ENCODE data around the gene CNFN. TPM values are rescaled to one million over a fixed set of nuclear protein-coding genes. Genes with fewer than 3 reads are reported as not detected.

CNFN gene
- total RNA-seq, 1 experiment from 2014 or later, result 4.6 TPM

DNA sequence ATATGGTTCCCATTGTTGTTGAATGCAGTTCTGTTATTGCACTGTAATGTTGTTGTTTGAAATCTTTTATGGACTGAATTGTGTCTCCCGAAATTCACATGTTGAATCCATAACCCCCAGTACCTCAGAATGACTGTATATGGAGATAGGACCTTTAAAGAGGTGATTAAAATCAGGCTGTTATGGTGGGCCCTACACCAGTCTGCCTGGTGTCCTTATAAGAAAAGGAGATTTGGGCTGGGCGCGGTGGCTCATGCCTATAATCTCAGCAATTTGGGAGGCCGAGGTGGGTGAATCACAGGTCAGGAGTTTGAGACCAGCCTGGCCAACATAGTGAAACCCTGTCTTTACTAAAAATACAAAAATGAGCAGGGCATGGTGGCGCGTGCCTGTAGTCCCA, 45.2 kb upstream of the CNFN start:
- CTCF ChIA-PET, result interaction anchor here (0.6 to 1.1 kb wide), 2 partner anchors 11 to 845 kb away, joined by 4 to 5 read pairs; no protein-coding TSS in a partner anchor
- ATAC-seq (no peak), DNase-seq (ENCODE audit: low read depth, low spot score) (no peak)
- Histone ChIP-seq H3K27ac (ENCODE audit: low read length) (no peak overlapping the region), H3K36me3 (ENCODE audit: control insufficient read depth, insufficient read depth, low read length) (no peaks in the 10 kb centered on the region), H3K9me3 (ENCODE audit: control insufficient read depth, insufficient read depth, low read depth, low read length) (no peaks in the 10 kb centered on the region), H3K27me3 (ENCODE audit: control insufficient read depth, insufficient read depth, low read length) (no peaks in the 10 kb centered on the region), H3K4me3 (ENCODE audit: low read depth in 2 of 2, low read length in 2 of 2) (no peak overlapping the region), H3K4me1 (ENCODE audit: control insufficient read depth, insufficient read depth, low read length) (no peaks in the 10 kb centered on the region)
- in situ Hi-C loops (cut with HindIII; ENCODE audit: low pct_unique_long_range_greater_than_20kb, low sequenced_read_pairs), result no loop called here
- no TSS peak for BruUV-seq (replicated peaks)
- intact Hi-C loops (cut with micrococcal nuclease; ENCODE audit: unreplicated experiment), result no loop called here
- POLR2A ChIA-PET, result no interaction called here
- TF ChIP-seq, protein P1, sequence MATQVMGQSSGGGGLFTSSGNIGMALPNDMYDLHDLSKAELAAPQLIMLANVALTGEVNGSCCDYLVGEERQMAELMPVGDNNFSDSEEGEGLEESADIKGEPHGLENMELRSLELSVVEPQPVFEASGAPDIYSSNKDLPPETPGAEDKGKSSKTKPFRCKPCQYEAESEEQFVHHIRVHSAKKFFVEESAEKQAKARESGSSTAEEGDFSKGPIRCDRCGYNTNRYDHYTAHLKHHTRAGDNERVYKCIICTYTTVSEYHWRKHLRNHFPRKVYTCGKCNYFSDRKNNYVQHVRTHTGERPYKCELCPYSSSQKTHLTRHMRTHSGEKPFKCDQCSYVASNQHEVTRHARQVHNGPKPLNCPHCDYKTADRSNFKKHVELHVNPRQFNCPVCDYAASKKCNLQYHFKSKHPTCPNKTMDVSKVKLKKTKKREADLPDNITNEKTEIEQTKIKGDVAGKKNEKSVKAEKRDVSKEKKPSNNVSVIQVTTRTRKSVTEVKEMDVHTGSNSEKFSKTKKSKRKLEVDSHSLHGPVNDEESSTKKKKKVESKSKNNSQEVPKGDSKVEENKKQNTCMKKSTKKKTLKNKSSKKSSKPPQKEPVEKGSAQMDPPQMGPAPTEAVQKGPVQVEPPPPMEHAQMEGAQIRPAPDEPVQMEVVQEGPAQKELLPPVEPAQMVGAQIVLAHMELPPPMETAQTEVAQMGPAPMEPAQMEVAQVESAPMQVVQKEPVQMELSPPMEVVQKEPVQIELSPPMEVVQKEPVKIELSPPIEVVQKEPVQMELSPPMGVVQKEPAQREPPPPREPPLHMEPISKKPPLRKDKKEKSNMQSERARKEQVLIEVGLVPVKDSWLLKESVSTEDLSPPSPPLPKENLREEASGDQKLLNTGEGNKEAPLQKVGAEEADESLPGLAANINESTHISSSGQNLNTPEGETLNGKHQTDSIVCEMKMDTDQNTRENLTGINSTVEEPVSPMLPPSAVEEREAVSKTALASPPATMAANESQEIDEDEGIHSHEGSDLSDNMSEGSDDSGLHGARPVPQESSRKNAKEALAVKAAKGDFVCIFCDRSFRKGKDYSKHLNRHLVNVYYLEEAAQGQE (IDR thresholded peaks at IDR 0.05; ENCODE audit: insufficient read depth in 1 of 2, low read depth in 2 of 2, low read length in 1 of 2), result no peak
- no peak for TF ChIP-seq TCF7L2 (IDR thresholded peaks at IDR 0.05; ENCODE audit: low read depth, low read length)
- TF ChIP-seq, protein P2, sequence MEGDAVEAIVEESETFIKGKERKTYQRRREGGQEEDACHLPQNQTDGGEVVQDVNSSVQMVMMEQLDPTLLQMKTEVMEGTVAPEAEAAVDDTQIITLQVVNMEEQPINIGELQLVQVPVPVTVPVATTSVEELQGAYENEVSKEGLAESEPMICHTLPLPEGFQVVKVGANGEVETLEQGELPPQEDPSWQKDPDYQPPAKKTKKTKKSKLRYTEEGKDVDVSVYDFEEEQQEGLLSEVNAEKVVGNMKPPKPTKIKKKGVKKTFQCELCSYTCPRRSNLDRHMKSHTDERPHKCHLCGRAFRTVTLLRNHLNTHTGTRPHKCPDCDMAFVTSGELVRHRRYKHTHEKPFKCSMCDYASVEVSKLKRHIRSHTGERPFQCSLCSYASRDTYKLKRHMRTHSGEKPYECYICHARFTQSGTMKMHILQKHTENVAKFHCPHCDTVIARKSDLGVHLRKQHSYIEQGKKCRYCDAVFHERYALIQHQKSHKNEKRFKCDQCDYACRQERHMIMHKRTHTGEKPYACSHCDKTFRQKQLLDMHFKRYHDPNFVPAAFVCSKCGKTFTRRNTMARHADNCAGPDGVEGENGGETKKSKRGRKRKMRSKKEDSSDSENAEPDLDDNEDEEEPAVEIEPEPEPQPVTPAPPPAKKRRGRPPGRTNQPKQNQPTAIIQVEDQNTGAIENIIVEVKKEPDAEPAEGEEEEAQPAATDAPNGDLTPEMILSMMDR (IDR thresholded peaks at IDR 0.05), result no peak
- TF ChIP-seq SIN3A (IDR thresholded peaks at IDR 0.05; ENCODE audit: borderline replicate concordance, insufficient read depth, low read depth, low read length), result no peak
- TF ChIP-seq POLR2AphosphoS5 (IDR thresholded peaks at IDR 0.05; ENCODE audit: low read depth, low read length), result no peak

DNA sequence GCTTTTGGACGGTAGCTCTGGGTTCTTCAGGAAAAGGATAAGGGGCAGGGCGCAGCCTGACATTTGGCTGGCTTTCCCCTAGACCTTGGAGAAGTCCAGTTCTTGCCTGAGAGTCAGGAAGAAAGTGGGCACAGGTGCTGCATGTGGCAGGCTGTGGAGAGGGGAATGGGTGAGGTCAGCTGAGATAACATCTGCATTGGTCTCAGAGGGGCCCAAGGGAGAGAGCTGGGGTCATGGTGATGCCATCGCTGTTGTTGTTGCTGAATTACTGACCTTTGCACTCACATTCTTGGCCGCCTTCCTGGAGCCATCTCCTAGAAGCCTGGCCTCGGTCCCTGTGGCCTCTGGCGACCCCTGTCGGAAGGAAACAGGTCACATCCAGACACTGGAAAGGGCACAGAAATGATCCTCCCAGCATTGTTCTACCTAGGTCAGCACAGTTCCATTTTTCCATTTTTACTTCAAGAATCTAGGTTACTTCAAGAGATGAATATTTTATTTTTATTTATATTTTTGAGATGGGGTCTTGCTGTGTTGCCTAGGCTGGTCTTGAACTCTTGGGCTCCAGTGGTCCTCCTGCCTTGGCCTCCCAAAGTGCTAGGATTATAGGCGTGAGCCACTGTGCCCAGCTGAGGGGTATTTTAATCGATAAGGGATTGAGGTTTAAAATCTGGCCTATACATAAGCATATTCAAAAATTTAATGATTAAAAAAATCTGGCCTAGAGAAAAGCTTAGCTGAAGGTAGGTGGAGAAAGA, 43.6 kb upstream of the CNFN start:
- TF ChIP-seq, protein P2 (IDR thresholded peaks at IDR 0.05), result peak; percentile 87
- TF ChIP-seq SIN3A (IDR thresholded peaks at IDR 0.05; ENCODE audit: borderline replicate concordance, insufficient read depth, low read depth, low read length) (no peak), POLR2AphosphoS5 (IDR thresholded peaks at IDR 0.05; ENCODE audit: low read depth, low read length) (no peak)
- in situ Hi-C loops (cut with HindIII; ENCODE audit: low pct_unique_long_range_greater_than_20kb, low sequenced_read_pairs) (no loop called here), intact Hi-C loops (cut with micrococcal nuclease; ENCODE audit: unreplicated experiment) (no loop called here)
- no peaks in the 10 kb centered on the region for H3K36me3 ChIP-seq (ENCODE audit: control insufficient read depth, insufficient read depth, low read length)
- no peaks in the 10 kb centered on the region for H3K4me1 ChIP-seq (ENCODE audit: control insufficient read depth, insufficient read depth, low read length)
- no peaks in the 10 kb centered on the region for H3K27me3 ChIP-seq (ENCODE audit: control insufficient read depth, insufficient read depth, low read length)
- ChIA-PET POLR2A (interaction anchor here (0.6 kb wide), 1 partner anchor 14 kb away, joined by 8 read pairs; no protein-coding TSS in a partner anchor), CTCF (interaction anchor here (0.8 kb wide), 1 partner anchor 145 kb away, joined by 4 read pairs; no protein-coding TSS in a partner anchor)
- no peak overlapping the region for H3K27ac ChIP-seq (ENCODE audit: low read length)
- ATAC-seq (peak; percentile 90), DNase-seq (ENCODE audit: low read depth, low spot score) (no peak)
- no peaks in the 10 kb centered on the region for H3K9me3 ChIP-seq (ENCODE audit: control insufficient read depth, insufficient read depth, low read depth, low read length)
- H3K4me3 ChIP-seq (ENCODE audit: low read depth in 2 of 2, low read length in 2 of 2), result no peak overlapping the region
- no TSS peak for BruUV-seq (replicated peaks)

All from Panc1 (cell line).